NCI-H2227 (cell line): ENCODE results near the gene LTB4R.

Source experiments
- DNase-seq: peaks from one replicate; lab custom pipeline; 2025; ENCODE audit not compliant: unreplicated experiment; lab: John Stamatoyannopoulos, UW

Gene LTB4R

GRCh38 chr14:24277606-24278321 lies 33.5 kb upstream of the LTB4R start:
- DNase-seq = no peak

- DNase-seq = no peak
These were observed 32.9 kb upstream of the LTB4R start for GRCh38 chr14:24278424-24278823.

GRCh38 chr14:24279301-24280186 lies 31.8 kb upstream of the LTB4R start:
- DNase-seq = peak; percentile 4

- no peak for DNase-seq
These were observed 30.4 kb upstream of the LTB4R start for GRCh38 chr14:24280797-24281460.

DNA sequence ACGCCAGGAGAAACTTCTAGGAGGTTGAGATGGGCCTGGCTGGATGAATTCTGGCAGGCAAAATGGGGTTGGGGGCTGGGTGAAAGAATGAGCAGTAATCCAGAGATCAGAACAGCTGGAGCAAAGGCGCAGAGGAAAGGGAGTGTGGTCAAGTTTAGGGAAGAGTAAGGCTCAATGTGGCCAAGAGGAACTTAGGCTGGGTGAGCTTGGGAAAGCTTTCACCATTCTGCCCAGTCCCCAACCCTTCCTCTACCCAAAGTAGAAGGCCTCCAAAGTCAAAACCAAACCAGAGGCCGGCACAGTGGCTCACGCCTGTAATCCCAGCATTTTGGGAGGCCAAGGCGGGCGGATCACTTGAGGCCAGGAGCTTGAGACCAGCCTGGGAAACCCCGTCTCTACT lies 29.7 kb upstream of the LTB4R start:
- no peak for DNase-seq

GRCh38 chr14:24282736-24283135 lies 28.6 kb upstream of the LTB4R start:
- DNase-seq = no peak

DNA sequence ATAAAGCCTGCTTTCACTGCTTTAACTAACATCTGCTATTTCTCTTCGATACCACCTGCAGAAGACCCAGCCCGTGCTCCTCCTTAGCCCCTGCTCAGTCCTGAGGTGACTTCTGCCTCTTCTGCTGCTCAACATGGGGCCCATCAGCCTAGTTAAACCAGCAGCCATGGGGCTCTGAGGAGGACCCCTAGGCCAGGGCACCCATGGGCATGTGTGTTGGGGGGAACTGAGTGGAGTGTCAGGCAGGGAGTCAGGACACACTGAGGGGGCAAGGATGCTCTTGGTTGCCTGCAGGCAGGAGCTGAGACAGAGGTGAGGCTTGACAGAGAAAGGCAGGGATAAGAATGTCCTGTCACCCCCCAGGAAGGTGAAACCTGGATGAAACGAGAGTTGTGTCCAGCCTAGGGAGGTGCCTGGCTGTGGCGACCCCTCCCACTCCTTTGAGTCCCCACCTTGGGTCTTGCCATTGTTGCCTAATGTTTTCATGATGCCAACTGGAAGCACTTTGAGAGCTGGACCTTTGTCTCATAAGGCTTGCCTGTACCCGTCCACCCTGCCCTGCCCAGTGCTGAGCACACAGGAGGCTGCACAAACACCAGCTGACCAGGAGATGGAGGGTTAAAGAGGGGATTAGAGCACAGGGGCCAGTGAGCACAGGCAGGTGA lies 27.4 kb upstream of the LTB4R start:
- no peak for DNase-seq

GRCh38 chr14:24284501-24285035 lies 26.7 kb upstream of the LTB4R start:
- DNase-seq = no peak

DNA sequence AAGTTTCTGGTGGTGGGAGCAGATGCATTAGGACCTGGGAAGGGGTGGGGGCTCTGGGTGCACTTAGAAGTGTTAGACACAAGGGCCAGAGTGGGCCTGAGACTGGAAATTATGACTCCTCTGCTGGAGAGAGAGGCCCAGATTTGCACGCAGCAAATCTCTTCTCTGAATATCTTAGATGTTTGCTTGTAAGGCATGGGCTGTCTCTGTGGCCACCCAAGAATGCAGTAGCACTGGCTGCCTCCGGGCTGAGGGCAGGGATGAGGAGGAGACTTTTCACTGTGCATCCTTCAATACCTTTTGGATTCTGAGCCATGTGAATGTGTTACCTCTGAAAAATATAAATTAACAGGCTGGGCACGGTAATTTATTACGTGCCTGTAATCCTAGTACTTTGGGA lies 26.0 kb upstream of the LTB4R start:
- DNase-seq = no peak

DNA sequence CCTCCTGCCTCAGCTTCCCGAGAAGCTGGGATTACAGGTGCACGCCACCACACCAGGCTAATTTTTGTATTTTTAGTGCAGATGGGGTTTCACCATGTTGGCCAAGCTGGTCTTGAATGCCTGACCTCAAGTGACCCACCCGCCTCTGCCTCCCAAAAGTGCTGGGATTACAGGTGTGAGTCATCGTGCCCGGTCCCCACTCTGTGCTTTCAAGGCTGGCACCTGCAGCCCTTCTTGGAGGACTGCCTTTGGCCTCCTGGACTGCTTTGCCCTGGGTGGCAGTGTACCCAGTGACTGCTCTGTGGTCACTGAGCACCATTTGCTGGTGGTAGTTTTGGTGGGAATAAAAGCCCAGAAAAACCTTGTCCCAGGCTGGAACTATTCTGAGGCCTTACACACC lies 24.3 kb upstream of the LTB4R start:
- no peak for DNase-seq

DNA sequence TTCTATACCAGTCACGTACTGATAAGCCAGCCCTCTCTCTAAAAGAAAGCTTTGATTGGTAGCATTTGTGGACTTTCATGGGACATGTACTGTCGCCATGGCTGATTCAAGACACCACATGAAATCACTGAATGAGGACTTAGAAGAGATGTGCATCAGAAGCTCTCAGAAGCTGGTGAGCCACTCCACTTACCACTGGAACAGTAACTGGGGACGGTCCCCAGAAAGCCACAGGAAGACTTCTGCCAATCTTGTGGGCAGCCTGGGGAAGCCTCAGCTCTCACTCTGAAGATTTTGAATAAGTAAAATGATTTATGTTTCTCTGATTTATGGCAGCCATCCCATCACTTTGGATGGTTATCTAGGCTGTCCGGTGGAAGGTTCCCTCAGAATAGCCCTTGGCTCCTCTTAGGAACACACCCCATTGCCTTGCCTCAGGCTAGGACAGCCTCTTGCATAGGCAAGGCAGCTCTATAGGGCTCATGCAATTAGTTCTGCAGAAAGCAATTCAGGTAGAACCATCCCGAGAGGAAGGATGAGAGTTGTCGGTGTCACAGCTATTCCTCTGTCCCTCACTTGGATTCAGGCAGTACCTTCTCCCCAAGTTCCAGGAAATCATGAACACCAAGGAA lies 21.5 kb upstream of the LTB4R start:
- DNase-seq = no peak

GRCh38 chr14:24290746-24291145 lies 20.6 kb upstream of the LTB4R start:
- no peak for DNase-seq

GRCh38 chr14:24291446-24292117 lies 19.7 kb upstream of the LTB4R start:
- no peak for DNase-seq

DNA sequence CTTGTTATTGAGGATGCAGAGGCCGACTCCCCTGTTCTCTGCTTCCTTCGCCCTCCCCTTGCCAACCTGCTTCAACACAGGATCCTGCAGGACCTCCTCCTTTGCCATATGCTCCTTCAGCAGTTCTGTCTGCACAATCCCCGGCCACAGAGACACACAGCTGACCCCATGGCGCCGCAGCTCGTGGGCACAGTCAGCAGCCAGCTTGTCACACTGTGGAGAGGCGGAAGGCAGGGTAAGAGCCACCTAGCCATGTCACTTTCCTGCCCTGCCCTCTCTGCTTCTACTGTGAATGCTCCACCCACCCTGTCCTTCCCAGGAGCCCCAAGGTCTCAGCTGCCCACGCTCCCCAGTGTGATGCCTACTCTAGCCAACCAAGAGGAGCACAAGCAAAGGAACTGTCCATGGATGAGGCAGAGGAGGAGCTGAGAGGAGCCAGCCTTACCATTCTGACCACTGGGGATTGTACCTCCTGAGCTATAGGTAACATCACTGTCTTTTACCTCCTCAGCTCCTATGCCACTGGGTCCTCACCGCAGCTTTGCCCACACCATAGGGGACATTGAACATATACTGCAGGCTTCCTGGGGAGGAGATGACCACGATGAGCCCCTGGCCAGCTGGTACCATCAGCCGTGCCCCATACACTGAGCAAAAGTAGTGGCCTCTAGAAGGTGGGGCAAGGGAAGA lies 19.0 kb upstream of the LTB4R start:
- DNase-seq = no peak

GRCh38 chr14:24293525-24293924 lies 17.8 kb upstream of the LTB4R start:
- no peak for DNase-seq

DNA sequence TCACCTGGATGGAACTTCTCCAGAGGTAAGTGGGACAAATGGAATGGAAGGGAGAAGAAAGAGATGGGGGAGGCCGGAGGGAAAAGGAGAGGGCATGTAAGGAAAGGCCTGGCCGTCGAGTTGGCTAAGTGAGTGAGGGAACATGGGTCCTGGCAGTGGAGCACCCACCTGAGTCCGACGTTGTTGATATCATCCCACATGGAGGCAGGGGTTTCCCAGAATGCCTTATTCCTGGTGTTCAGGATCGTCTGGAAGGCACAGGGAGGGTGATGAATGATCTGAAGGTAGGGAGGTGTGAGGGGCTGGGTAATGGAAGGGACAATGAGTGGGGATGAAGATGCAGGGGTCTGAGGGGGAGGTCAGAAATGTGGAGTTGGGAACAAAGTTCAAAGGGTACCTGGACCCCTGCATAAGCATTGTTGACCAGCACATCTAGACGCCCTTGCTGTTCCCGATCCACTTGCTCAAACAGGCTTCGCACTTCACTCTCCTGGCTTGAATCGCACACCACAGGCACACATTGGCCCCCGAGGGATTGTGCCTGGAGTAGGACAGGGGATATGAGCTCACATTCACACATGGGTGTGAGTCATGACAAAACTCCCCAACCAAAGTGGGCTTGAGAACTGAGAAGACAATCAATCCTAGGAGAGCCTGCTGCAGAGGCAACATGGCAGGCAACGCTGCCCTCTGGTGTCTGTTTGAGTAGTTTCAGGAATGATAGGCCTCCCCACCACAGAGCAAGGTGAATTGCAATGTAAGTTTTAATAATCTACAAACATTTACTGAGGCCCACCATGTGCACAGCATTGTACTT lies 14.8 kb upstream of the LTB4R start:
- DNase-seq = peak; percentile 71

- peak; percentile 52 for DNase-seq
These were observed 13.9 kb upstream of the LTB4R start for GRCh38 chr14:24297190-24297964.

GRCh38 chr14:24298892-24299254 lies 12.4 kb upstream of the LTB4R start:
- peak; percentile 25 for DNase-seq
